Measurements from ENCODE around the gene DCDC2.
"Not testable (repeated sequence)": the region's sequence is repeated elsewhere in the genome, so short reads cannot be mapped to it uniquely, and the experiment has no call there.

- not testable (repeated sequence) for TF ChIP-seq CTCF (conservative IDR thresholded peaks at IDR 0.05; ENCODE audit: low read length); EZH2phosphoT487 (IDR thresholded peaks at IDR 0.05; ENCODE audit: borderline replicate concordance, low read depth, low read length)
Measured at GRCh38 chr6:24204113-24204512, 153.7 kb downstream of the DCDC2 start.
